HG03095 (cell line): ENCODE results near the gene CCDC157.

Experiments
- ATAC-seq: cut with Tn5 transposase; IDR thresholded peaks from one replicate; pipeline ENCODE4 v1.9.1; 2021; ENCODE audit warnings: moderate library complexity; ENCODE audit not compliant: unreplicated experiment

Gene CCDC157

DNA sequence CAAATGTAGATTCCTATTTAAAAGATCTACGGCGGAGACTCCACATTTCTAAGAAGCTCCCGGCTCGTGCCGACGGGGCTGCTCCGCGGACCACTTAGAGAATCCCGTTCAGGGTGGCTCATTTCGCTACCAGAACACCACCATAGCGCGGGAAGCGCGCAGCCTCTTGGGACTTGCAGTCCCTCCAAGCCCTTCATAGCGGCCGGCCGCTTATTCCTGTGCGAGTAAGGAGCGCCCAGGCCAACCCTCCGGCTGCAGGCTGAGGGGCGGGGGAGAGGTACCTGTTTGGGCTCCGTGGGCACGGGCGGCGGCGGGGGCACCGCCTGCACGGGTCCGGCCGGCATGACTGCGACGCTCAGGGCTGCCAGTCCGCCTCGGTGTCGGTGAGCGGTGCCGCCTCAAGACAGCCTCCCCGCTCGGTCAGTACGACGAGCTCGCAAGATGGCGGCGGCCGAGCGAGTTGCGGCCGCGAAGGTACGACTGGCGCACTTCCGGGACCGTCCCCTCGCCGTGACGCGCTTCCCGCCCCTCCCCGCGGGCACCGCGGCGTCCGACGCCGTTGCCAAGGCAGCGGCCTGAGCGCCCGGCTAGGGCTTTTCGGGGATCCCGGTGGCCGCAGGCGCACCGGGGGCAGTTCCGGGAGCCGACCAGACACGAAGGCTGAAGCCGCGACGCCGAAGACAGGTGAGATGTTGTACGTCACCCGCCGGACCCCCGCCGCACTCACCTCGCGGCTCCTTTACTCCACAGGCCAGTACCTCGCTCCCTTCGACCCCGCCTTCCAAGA lies at the start of gene CCDC157, which contains the start of gene SF3A1:
CCDC157 (plus strand) TSS at position 559 of the 787 bp plus-strand sequence. CDS start 8,994 bp downstream, outside the sequence.
SF3A1 (minus strand) TSS at position 446 of the 787 bp plus-strand sequence; CDS start at position 344, 102 bp downstream.
- peak; percentile 88 for ATAC-seq

DNA sequence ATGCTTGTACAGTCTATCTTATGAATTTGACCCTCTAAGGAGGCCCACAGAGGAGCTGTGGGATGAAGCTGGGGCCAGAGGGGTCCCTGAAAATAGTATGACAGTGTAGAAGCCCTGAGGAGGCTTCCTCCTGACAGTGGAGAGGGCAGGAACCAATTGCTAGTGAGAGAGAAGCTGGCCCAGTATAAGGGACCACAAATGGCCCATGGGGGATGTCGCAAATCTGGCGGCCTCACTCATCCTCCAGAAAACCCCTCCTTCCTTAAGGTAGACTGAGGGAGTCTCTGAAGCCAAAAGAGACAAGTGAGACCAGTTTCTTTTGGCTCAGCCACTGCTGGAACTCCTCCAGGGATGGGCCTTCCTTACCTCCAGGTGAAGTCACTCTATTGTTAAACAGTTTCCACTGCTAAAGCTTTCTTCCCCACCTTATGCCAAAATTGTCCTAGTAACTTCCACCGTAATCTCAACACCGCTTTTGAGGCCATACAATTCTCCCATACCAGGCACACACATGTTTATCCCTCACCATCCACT lies 49.7 kb upstream of the CCDC157 start:
- no peak for ATAC-seq

- ATAC-seq, result no peak
Measured at GRCh38 chr22:30308093-30308492, 48.7 kb upstream of the CCDC157 start.

DNA sequence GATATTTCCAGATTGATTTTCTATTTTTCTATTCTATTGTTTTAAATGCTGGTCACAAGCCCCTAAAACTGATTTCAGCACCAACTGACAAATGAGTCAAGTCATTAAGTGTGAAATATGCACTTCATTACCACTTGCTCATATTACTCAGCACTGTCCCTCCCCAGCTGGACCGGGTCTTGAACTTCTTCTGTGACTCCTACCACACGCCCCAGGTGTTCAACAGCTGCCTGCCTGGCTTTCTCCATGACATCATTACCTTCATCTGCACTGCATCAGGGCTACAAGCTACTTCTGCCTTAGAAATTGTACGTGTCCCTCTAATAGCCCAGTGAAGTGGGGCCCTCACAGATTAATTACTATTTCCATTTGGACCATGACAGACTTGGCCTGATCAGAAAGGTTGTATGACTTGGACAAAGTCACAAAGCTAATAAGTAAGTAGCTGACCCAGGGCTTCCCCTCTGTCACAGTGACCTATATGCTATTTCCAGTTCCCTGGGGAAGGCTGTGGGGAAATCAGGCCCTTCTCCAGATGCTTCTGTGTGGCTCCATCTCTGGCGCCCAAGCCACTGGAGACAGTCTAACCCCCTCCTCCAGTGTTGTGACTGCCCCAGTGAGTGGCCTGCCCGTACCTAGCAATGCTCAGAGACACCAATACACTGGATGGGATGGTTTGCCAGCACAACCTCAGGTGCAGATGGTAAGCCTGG lies 48.1 kb upstream of the CCDC157 start:
- ATAC-seq, result peak; percentile 39

GRCh38 chr22:30309951-30310741 lies 46.7 kb upstream of the CCDC157 start:
- ATAC-seq, result no peak

DNA sequence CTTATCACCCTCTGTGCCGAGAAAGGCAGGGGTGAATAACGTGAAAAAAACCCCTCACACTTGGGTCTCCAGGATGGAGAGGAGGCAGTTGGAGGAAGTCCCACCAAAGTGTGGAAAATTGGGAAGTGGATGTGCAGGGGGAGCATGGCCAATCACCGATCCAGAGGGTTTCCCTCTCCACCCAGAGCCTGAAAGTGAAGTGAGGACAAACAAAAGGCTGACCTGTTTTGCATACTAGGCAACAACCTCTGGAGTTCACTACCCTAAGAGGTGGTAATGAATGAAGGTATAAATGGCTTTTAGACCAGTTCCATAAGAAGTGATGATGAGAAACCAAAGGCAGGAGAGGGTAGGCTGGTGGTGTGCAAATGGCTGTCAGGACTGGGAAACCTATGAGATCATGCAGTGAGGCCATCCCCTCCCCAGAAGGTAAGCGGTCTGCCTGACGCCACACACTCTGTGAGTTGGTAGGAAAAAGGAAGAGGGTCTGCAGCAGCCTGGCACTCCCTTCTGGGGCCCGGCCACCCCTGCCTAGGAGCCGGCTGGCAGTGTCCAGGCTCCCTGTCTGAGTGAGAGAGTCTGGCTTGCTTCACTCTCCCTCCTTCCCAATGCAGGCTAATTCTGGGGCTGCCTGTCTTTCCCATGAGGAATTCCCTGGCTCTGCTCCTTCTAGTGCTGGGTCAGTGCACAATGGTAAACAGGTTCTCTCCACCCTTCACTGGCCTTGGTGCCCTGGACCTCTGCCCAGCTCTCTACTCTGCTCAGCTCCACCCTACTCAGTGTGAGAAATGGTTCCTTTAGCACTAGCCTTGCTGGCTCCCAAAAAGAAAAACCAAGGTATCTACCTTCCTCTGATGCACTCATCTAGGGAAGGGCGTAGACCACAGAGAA lies 45.7 kb upstream of the CCDC157 start:
- no peak for ATAC-seq

DNA sequence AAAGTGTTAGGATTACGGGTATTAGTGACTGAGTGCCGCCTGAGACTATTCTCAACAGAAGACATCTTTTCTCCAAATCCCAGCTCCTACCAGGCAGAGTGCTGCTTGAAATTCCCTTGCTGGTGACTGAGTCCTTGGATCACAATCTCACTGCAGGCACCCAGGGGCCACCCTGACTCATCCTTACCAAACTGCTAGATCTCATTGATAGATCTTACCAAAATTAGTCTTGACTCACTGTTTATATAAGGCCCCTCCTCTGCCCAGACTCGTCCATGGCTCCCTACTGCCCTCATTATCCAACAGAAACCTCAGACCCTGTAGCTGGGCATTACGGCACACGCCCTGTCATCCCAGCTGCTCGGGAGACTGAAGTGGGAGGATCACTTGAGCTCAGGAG lies 44.8 kb upstream of the CCDC157 start:
- no peak for ATAC-seq

DNA sequence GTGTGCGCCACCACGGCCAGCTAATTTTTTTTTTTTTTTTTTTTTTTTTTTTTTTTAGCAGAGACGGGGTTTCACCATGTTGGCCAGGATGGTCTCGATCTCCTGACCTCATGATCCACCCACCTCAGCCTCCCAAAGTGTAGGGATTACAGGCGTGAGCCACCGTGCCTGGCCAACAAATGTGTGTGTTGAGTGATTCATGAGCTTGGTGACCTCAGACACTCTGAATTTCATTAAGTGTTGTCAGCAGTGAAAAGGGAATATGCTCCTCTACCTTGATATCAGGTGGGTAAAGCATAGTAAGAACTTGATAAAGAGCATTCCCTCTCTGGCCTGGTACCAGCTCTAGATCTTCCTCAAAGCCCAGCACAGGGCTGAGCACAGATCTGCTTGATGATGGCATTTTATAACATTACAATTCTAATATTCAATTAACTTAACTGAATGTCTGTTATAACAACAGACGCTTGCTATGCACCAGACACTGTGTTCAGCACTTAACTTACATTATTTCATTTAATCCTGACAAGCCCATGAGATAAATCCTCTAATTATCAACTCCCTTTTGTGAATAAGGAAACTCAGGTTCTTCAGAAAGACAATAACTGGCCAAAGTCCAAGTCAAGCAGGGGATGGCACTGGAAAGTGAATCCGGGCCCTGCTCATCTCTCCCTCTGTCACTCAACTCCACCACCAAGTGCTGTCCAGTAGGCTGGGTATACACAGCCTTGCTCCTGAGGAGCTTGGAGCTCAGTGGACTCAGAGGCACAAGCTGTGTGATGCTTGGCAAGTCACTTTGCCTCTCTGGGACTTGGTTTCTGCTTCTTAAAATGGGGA lies 43.1 kb upstream of the CCDC157 start:
- no peak for ATAC-seq

- ATAC-seq, result no peak
Measured at GRCh38 chr22:30314915-30315314, 41.9 kb upstream of the CCDC157 start.

DNA sequence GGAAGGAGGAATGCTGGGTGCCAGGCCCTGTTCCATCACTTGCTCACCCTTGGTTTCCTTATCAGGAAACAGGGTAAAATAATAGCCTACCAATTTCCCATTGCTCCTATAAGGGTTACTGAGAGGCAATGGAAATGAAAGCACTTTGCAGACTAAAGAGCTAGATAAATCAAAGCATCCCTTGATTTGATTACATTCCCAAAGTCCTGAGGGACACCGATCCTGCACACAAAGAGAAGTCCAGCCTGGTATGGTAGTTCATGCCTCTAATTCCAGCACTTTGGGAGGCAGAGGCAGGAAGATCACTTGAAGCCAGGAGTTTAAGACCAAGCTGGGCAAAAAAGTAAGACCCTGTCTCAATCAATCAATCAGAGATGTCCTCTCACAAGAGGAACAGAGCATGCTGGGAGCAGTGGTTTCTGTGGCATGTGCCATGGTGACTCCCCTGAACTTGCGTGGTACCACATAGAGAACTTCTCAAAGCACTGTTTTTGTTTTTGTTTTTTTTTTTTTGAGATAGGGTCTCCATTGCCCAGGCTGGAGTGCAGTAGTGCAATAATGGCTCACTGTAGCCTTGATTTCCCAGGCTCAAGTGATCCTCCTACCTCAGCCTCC lies 40.7 kb upstream of the CCDC157 start:
- ATAC-seq, result no peak

DNA sequence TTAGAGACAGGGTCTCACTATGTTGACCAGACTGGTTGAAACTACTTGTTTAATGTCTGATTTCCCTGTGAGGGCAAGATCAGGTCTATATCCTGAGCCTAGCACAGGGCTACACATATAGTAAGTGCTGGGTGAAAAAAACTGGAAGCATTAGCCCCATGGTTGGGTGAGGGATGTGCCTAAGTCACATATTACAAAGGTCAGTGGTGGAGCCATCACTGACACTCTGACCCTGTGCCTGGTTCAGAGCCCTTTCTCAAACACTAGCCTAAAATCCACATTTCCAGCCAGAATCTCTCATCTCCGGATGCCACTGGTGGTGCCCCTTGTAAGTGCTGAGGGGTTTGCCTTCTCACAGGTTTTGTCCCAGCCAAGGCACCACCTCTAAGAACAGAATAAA lies 39.0 kb upstream of the CCDC157 start:
- ATAC-seq, result no peak

DNA sequence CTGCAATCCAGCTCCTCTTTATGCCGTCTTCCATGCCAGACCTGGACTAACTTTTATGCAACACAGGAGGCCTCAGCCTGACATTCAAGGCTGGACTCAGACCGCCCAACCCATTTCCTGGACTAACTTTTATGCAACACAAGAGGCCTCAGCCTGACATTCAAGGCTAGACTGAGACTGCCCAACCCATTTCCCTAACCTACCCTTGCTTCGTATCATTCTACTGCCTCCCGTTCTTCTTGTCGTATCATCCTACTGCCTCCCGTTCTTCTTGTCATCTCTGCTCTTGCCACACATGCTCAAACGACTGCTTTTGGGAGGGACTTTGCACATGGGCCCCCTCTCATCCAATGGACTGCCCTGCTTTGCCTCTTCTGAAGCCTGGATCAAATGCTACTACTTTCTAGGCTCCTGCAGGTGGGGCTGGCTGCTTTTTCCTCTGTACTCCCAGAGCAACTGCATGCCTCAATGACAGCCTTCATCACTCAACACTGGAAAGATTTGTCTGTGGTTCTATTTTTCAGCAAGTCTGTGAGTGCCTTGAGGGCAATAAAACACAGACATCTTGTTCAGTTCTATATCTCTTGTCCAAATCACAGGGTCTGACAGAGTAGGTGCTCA lies 37.9 kb upstream of the CCDC157 start:
- ATAC-seq, result no peak

DNA sequence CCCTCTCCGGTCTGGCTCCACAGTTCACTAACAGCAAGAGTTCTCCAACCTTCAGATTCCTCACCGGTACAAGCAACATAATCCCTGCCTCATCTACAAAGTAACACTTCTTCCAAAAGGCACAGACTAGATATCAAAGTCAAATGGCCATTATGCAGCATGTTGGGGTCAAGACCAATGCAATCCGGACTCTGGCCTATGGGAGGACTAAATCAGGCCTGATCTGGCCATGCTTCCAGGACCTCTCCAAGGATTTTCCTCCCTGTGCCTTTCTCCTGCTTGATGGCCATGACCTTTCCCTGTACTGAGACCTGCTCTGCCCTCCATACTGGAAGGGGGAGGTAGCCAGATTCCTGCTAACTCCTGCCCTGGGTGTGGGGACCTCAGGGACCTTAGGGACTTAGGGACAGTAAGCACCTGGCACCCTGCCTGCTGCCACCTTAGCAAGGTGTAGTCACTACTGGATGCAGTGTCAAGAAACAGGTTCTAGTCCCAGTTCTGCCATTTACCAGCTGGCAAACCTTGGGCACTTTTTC lies 36.7 kb upstream of the CCDC157 start:
- ATAC-seq, result no peak

GRCh38 chr22:30321461-30321860 lies 35.3 kb upstream of the CCDC157 start:
- no peak for ATAC-seq

GRCh38 chr22:30323246-30323645 lies 33.6 kb upstream of the CCDC157 start:
- ATAC-seq, result no peak

- no peak for ATAC-seq
Measured at GRCh38 chr22:30324014-30324730, 32.6 kb upstream of the CCDC157 start.

- no peak for ATAC-seq
Measured at GRCh38 chr22:30325065-30325720, 31.6 kb upstream of the CCDC157 start.
